Esophagus muscularis mucosa (tissue), 4 donors: Measurements from ENCODE around the gene GLI3. TPM values are rescaled to one million over a fixed set of nuclear protein-coding genes. Genes with fewer than 3 reads are reported as not detected.

Source experiments
- DNase-seq: peaks from one replicate; pipeline ENCODE4 v3.0.0-alpha.2; 2017; ENCODE audit errors: extremely low spot score
- H3K27ac ChIP-seq, 4 donors: fragments of 200-600 bp; sonication (generic); replicated peaks in 1 of 4; 1 replicate in 3 of 4; 2 replicates in 1 of 4; pipeline ENCODE4 v1.5.1; 2016 to 2019; ENCODE audit warnings: mild to moderate bottlenecking in 1 of 4
- H3K27me3 ChIP-seq, 4 donors: fragments of 200-600 bp; sonication (generic); one replicate each; pipeline versions ENCODE4 v1.5.1 to v1.6.0; 2016 to 2019
- H3K36me3 ChIP-seq, 4 donors: fragments of 200-600 bp; sonication (generic); one replicate each; pipeline ENCODE4 v1.5.1; 2016 to 2019
- H3K4me1 ChIP-seq, 4 donors: fragments of 200-600 bp; sonication (generic); one replicate each; pipeline ENCODE4 v1.5.1; 2016 to 2019
- H3K4me3 ChIP-seq, 4 donors: fragments of 200-600 bp; sonication (generic); 1 replicate in 2 of 4; 2 replicates in 2 of 4; pipeline ENCODE4 v1.5.1; 2016 to 2019; ENCODE audit warnings: mild to moderate bottlenecking in 4 of 4, moderate library complexity in 1 of 4
- H3K9me3 ChIP-seq, 4 donors: fragments of 200-600 bp; sonication (generic); 1 replicate in 3 of 4; 2 replicates in 1 of 4; pipeline ENCODE4 v1.5.1; 2016 to 2019
- EP300 ChIP-seq: sonication (generic); formaldehyde crosslinking; IDR thresholded peaks from one replicate; pipeline ENCODE4 v1.6.1; 2017; ENCODE audit warnings: antibody characterized with exemption
- POLR2A ChIP-seq: fragments of 450-650 bp; IDR thresholded peaks from one replicate; pipeline ENCODE4 v1.6.1; 2017; ENCODE audit warnings: antibody characterized with exemption, moderate library complexity, mild to moderate bottlenecking, low read depth
- POLR2AphosphoS5 ChIP-seq, 2 donors: sonication (generic); formaldehyde crosslinking; IDR thresholded peaks; one replicate each; pipeline ENCODE4 v1.6.1; 2017; ENCODE audit warnings: antibody characterized with exemption in 2 of 2
- WGBS: methylation state at CpG from one replicate; pipeline ENCODE4 v1.1.5; 2018; 5-methylcytosine and 5-hydroxymethylcytosine counted together
- intact Hi-C: fragments of 100-400 bp; cut with DNase I; formaldehyde crosslinking; loops from one replicate; pipeline ENCODE4 v1.15.1; 2023
- total RNA-seq, 4 donors: library from RNA; depleted of rRNA; stranded (reverse); fragments of >200 nt; gene quantifications; one replicate each; pipeline versions ENCODE4 v1.1.0 to v1.2.1, GENCODE V29; 2016
- TF ChIP-seq, protein P1 (sequence below), 3 experiments: fragments of 200-600 bp in 2 of 3; fragments of 450-650 bp in 1 of 3; sonication (generic) in 2 of 3; IDR thresholded peaks; one replicate each; pipeline ENCODE4 v1.5.1; 2017 to 2019; ENCODE audit warnings: antibody characterized with exemption in 3 of 3, mild to moderate bottlenecking in 2 of 3, moderate library complexity in 1 of 3

The GLI3 gene
- total RNA-seq, 4 donors from 2014 or later = 11.7 to 17.8 (median 13.3) TPM

DNA sequence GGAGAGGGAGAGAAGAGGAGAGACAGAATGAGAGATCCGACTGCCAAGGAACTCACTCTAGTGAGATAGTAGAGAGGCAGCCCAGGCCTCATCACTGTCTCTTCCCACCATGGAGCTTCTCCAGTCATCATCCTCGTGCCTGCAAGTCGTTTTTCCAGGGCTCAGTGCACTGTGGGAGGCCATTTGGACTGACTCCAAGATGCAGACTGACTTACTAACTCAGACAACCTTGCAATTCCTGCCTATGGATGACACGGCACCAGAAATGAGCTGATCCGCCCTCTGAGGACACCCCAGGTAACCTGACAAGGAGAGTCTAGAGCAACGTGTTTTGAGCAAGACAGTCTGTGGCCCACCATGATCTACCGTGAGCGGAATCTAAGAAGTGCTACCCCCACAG lies 154.9 kb downstream of the GLI3 start:
- H3K27ac ChIP-seq = no peak overlapping the region
- no peaks in the 10 kb centered on the region for H3K27me3 ChIP-seq
- no peak for DNase-seq
- H3K9me3 ChIP-seq = no peaks in the 10 kb centered on the region
- WGBS = 63% methylated on average over 8 of the region's 8 CpGs
- TF ChIP-seq, protein P1, sequence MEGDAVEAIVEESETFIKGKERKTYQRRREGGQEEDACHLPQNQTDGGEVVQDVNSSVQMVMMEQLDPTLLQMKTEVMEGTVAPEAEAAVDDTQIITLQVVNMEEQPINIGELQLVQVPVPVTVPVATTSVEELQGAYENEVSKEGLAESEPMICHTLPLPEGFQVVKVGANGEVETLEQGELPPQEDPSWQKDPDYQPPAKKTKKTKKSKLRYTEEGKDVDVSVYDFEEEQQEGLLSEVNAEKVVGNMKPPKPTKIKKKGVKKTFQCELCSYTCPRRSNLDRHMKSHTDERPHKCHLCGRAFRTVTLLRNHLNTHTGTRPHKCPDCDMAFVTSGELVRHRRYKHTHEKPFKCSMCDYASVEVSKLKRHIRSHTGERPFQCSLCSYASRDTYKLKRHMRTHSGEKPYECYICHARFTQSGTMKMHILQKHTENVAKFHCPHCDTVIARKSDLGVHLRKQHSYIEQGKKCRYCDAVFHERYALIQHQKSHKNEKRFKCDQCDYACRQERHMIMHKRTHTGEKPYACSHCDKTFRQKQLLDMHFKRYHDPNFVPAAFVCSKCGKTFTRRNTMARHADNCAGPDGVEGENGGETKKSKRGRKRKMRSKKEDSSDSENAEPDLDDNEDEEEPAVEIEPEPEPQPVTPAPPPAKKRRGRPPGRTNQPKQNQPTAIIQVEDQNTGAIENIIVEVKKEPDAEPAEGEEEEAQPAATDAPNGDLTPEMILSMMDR (IDR thresholded peaks at IDR 0.05) = no peak
- TF ChIP-seq EP300 (no peak), POLR2A (no peak), POLR2AphosphoS5 (IDR thresholded peaks at IDR 0.05) (no peak)
- no peak overlapping the region for H3K4me3 ChIP-seq
- intact Hi-C loops = no loop called here
- H3K4me1 ChIP-seq = peaks cover 4 to 42% (median 32%) of the 10 kb centered on the region in 4 donors
- no peaks in the 10 kb centered on the region for H3K36me3 ChIP-seq

DNA sequence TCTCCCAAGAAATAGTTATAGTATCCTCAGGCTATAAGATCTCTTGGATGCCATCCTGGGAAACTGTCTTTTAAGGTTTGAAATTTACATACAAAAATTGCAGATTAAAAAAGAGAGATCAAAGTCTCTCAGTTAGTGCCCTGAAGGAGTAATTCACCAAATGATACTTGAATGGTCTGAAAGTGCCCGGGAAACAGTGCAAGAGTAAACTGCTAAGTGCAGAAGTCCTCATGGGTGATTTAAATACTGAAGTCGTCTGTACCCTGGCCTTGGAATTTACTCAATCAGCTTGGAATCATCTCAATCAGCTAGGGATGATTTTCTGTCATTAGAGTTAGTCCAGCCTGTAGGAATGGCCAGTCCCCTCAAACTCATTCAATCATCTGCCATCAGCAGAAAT lies 155.3 kb downstream of the GLI3 start:
- 79% methylated on average over 2 of the region's 2 CpGs for WGBS
- H3K27ac ChIP-seq = no peak overlapping the region

DNA sequence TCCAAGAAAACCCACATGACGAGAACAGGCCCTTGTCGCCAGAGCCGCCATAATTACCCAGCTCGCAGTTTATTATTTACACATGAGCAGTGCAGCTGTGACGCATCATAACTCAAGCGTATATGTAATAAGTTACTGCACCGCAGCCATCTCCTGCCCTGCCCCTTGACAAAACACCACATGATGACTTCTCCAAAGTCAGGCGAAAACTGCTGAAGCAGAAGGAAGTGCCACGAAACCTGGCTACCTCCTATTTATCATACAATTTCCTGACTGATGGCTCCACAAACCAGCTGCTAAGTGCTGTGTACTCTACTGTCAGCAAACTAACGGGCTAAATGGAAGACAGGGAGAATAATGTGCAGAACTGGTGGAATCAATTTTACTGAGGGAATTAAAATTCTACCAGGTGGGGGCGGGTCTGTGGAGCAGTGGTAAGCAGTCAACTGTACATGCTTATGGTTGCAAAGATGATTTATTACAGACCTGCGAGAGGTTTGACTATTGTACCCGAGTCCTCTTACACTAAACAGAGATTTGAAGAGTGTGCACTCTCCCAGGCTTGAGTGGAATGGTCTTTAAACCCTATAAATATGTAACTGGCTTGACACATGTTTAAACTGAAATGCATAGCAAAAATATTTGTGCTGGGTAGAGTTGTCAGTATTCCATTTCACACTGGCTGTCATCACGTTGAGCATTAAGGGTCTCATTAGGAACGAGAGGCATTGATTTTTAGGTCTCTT lies 156.0 kb downstream of the GLI3 start:
- H3K4me3 ChIP-seq = no peak overlapping the region
- no peak overlapping the region for H3K27ac ChIP-seq
- TF ChIP-seq, protein P1 (IDR thresholded peaks at IDR 0.05) = no peak
- TF ChIP-seq POLR2A (no peak), POLR2AphosphoS5 (IDR thresholded peaks at IDR 0.05) (no peak), EP300 (no peak)
- no peaks in the 10 kb centered on the region for H3K36me3 ChIP-seq
- WGBS = 54% methylated on average over 15 of the region's 15 CpGs
- peaks cover 4 to 41% (median 34%) of the 10 kb centered on the region in 4 donors for H3K4me1 ChIP-seq
- H3K27me3 ChIP-seq = no peaks in the 10 kb centered on the region
- no peak for DNase-seq
- intact Hi-C loops = no loop called here
- H3K9me3 ChIP-seq = no peaks in the 10 kb centered on the region

More for the DNA sequence above, 155.3 kb downstream of the GLI3 start:
- TF ChIP-seq POLR2A (no peak), EP300 (no peak), POLR2AphosphoS5 (IDR thresholded peaks at IDR 0.05) (no peak)
- TF ChIP-seq, protein P1 (IDR thresholded peaks at IDR 0.05) = no peak
- H3K27me3 ChIP-seq = no peaks in the 10 kb centered on the region
- intact Hi-C loops = no loop called here
- no peaks in the 10 kb centered on the region for H3K9me3 ChIP-seq
- no peaks in the 10 kb centered on the region for H3K36me3 ChIP-seq
- DNase-seq = no peak
- no peak overlapping the region for H3K4me3 ChIP-seq
- peaks cover 4 to 43% (median 35%) of the 10 kb centered on the region in 4 donors for H3K4me1 ChIP-seq

DNA sequence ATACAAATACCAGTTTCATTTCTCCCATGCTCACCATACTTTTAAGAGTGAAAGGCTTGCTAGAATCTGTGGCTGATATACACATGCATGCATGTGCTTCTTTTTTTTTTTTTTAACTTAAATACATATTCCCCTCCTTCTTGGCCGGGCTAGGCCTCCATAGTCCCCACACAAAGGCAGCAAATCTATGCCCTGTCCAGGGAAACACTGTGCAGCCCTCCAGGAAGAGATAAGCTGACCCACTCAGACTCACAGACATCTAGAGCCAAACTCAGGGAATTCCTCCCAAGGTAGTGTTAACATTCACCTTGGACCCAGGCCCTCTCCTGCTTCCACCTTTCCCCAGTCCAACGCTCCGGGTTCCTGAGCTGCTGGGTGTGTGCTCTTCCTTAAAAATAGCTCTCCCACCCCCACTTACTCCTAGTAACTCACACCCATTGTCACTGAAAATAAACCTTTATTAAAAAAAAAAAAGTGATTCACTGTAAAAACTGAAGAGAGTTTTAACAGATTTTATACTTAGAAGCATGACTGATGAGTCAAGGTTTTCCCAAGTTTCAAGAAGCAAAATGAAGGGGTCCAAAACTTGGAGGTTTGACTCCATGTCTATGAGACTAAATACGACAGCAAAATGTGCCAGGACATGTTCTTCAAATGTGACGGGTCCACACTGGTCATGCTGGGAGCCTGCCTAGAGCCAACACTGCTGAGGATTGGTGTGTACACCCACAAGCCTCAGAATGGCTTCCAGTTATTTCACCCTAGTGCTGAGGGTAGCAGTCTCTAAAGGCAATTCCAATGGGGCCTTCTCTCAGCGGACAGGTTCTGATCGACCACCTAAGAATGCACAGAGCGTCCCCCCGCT lies 159.5 kb downstream of the GLI3 start:
- intact Hi-C loops = no loop called here
- Histone ChIP-seq H3K27ac (no peak overlapping the region), H3K27me3 (no peaks in the 10 kb centered on the region), H3K4me1 (peaks cover 4 to 34% (median 28%) of the 10 kb centered on the region in 4 donors), H3K9me3 (no peaks in the 10 kb centered on the region), H3K36me3 (peaks cover 0 to 6% (median 0%) of the 10 kb centered on the region in 4 donors), H3K4me3 (no peak overlapping the region)
- no peak for DNase-seq
- 80% methylated on average over 9 of the region's 9 CpGs for WGBS
- TF ChIP-seq, protein P1 (IDR thresholded peaks at IDR 0.05) = no peak
- TF ChIP-seq EP300 (no peak), POLR2AphosphoS5 (IDR thresholded peaks at IDR 0.05) (no peak), POLR2A (no peak)
